Neural cell (in vitro differentiated cells): Measurements from ENCODE around the gene ASCC2.

Experiments used
- EP300 ChIP-seq: fragments of 450-650 bp; conservative IDR thresholded peaks from 2 replicates; pipeline ENCODE4 v1.6.1; 2014; ENCODE audit warnings: antibody characterized with exemption, mild to moderate bottlenecking, moderate library complexity; ENCODE audit not compliant: poor library complexity, severe bottlenecking
- EZH2 ChIP-seq: fragments of 200-600, 300-800 bp; shearing (Covaris generic), sonication (generic); IDR thresholded peaks from 2 replicates; pipeline ENCODE4 v1.6.1; 2014; ENCODE audit warnings: antibody characterized with exemption, low read length, borderline replicate concordance, mild to moderate bottlenecking; ENCODE audit not compliant: insufficient read depth, poor library complexity, severe bottlenecking
- MXI1 ChIP-seq: fragments of 450-650 bp; conservative IDR thresholded peaks from 2 replicates; pipeline ENCODE4 v1.6.1; 2014; ENCODE audit warnings: antibody characterized with exemption, mild to moderate bottlenecking; ENCODE audit not compliant: poor library complexity, severe bottlenecking
- POLR2AphosphoS5 ChIP-seq: IDR thresholded peaks from 2 replicates; pipeline ENCODE4 v1.6.1; 2012
- RAD21 ChIP-seq: fragments of 450-650 bp; conservative IDR thresholded peaks from 2 replicates; pipeline ENCODE4 v1.6.1; 2014; ENCODE audit warnings: antibody characterized with exemption, mild to moderate bottlenecking, moderate library complexity
- SMC3 ChIP-seq: fragments of 450-650 bp; conservative IDR thresholded peaks from 2 replicates; pipeline ENCODE4 v1.6.1; 2014; ENCODE audit warnings: antibody characterized with exemption, mild to moderate bottlenecking, moderate library complexity; ENCODE audit not compliant: poor library complexity
- TAF1 ChIP-seq: IDR thresholded peaks from 2 replicates; pipeline ENCODE4 v1.6.1; 2012; ENCODE audit warnings: low read depth
- TF ChIP-seq, protein P1 (sequence below): fragments of 450-650 bp; IDR thresholded peaks from 2 replicates; pipeline ENCODE4 v1.5.1; 2014; ENCODE audit warnings: antibody characterized with exemption, mild to moderate bottlenecking, moderate library complexity; ENCODE audit not compliant: poor library complexity, severe bottlenecking
- TF ChIP-seq, protein P2 (sequence below): IDR thresholded peaks from 2 replicates; pipeline ENCODE4 v1.6.1; 2012; ENCODE audit warnings: borderline replicate concordance

DNA sequence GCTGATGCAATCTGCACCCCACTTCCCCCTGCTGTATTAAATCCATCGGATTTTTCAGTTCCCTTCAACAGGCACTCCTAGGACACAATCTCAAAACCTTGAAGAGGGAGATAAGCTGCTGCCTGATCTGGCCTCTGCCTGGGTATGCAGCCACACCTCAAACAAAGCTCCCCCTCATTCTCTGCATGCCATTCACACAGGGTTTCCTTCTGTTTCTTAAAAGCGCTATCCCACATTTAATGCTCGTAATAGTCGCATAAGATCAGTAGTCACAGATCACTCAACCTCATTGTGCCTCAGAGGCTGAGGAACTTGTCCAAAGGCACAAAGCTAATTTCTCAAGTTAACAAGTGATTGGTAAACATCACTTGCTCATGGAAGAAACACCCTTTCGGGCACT, 36.9 kb downstream of the ASCC2 start:
- TF ChIP-seq EZH2 (no peak), MXI1 (no peak), SMC3 (no peak), EP300 (no peak), TAF1 (no peak), POLR2AphosphoS5 (no peak), RAD21 (no peak)
- TF ChIP-seq, protein P1, sequence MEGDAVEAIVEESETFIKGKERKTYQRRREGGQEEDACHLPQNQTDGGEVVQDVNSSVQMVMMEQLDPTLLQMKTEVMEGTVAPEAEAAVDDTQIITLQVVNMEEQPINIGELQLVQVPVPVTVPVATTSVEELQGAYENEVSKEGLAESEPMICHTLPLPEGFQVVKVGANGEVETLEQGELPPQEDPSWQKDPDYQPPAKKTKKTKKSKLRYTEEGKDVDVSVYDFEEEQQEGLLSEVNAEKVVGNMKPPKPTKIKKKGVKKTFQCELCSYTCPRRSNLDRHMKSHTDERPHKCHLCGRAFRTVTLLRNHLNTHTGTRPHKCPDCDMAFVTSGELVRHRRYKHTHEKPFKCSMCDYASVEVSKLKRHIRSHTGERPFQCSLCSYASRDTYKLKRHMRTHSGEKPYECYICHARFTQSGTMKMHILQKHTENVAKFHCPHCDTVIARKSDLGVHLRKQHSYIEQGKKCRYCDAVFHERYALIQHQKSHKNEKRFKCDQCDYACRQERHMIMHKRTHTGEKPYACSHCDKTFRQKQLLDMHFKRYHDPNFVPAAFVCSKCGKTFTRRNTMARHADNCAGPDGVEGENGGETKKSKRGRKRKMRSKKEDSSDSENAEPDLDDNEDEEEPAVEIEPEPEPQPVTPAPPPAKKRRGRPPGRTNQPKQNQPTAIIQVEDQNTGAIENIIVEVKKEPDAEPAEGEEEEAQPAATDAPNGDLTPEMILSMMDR: no peak
- TF ChIP-seq, protein P2, sequence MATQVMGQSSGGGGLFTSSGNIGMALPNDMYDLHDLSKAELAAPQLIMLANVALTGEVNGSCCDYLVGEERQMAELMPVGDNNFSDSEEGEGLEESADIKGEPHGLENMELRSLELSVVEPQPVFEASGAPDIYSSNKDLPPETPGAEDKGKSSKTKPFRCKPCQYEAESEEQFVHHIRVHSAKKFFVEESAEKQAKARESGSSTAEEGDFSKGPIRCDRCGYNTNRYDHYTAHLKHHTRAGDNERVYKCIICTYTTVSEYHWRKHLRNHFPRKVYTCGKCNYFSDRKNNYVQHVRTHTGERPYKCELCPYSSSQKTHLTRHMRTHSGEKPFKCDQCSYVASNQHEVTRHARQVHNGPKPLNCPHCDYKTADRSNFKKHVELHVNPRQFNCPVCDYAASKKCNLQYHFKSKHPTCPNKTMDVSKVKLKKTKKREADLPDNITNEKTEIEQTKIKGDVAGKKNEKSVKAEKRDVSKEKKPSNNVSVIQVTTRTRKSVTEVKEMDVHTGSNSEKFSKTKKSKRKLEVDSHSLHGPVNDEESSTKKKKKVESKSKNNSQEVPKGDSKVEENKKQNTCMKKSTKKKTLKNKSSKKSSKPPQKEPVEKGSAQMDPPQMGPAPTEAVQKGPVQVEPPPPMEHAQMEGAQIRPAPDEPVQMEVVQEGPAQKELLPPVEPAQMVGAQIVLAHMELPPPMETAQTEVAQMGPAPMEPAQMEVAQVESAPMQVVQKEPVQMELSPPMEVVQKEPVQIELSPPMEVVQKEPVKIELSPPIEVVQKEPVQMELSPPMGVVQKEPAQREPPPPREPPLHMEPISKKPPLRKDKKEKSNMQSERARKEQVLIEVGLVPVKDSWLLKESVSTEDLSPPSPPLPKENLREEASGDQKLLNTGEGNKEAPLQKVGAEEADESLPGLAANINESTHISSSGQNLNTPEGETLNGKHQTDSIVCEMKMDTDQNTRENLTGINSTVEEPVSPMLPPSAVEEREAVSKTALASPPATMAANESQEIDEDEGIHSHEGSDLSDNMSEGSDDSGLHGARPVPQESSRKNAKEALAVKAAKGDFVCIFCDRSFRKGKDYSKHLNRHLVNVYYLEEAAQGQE: no peak
